Measurements from ENCODE around the gene PPP2R5C.

DNA sequence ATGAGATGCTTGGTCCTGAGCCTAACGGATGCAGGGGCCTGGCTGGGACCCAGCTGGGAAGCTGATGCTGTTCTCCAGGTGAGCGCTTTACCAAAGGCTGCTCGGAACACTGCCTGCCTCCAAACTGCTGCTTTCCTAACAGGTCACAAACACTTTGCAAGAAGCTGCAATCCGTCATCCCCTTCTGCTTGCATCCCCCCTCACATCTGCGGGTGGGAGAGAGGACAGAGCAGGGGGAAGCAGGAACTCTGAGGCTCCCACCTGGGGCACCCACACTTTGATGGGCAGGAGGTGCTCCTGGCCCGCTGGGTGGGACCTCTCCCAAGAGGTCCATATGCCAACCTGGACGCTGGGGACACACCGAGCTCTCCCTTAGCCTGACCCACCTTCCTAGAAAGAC lies 24.9 kb upstream of the PPP2R5C start:
- TF ChIP-seq, protein P1, sequence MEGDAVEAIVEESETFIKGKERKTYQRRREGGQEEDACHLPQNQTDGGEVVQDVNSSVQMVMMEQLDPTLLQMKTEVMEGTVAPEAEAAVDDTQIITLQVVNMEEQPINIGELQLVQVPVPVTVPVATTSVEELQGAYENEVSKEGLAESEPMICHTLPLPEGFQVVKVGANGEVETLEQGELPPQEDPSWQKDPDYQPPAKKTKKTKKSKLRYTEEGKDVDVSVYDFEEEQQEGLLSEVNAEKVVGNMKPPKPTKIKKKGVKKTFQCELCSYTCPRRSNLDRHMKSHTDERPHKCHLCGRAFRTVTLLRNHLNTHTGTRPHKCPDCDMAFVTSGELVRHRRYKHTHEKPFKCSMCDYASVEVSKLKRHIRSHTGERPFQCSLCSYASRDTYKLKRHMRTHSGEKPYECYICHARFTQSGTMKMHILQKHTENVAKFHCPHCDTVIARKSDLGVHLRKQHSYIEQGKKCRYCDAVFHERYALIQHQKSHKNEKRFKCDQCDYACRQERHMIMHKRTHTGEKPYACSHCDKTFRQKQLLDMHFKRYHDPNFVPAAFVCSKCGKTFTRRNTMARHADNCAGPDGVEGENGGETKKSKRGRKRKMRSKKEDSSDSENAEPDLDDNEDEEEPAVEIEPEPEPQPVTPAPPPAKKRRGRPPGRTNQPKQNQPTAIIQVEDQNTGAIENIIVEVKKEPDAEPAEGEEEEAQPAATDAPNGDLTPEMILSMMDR (IDR thresholded peaks at IDR 0.05) = no peak
- TF ChIP-seq POLR2A (IDR thresholded peaks at IDR 0.05) = no peak

Data from uterus (tissue), 2 donors.